GM18499 (cell line): Measurements from ENCODE around the gene ZNF224.
"Not testable (repeated sequence)": the region's sequence is repeated elsewhere in the genome, so short reads cannot be mapped to it uniquely, and the experiment has no call there.

ENCODE experiments used
- ATAC-seq: cut with Tn5 transposase; IDR thresholded peaks from one replicate; pipeline ENCODE4 v1.9.1; 2021; ENCODE audit warnings: moderate number of reproducible peaks; ENCODE audit not compliant: insufficient read depth, unreplicated experiment

Gene ZNF224

GRCh38 chr19:44113784-44114390 is 19.7 kb downstream of the ZNF224 start:
- ATAC-seq: no peak

DNA sequence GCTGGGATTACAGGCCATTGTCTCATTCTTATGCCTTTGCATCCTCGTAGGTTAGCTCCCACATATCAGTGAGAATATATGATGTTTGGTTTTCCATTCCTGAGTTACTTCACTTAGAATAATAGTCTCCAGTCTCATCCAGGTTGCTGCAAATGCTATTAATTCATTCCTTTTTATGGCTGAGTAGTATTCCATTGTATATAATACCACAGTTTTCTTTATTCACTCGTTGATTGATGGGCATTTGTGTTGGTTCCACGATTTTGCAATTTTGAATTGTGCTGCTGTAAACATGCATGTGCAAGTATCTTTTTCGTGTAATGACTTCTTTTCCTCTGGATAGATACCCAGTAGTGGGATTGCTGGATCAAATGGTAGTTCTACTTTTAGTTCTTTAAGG is 27.0 kb downstream of the ZNF224 start:
- ATAC-seq: not testable (repeated sequence)

DNA sequence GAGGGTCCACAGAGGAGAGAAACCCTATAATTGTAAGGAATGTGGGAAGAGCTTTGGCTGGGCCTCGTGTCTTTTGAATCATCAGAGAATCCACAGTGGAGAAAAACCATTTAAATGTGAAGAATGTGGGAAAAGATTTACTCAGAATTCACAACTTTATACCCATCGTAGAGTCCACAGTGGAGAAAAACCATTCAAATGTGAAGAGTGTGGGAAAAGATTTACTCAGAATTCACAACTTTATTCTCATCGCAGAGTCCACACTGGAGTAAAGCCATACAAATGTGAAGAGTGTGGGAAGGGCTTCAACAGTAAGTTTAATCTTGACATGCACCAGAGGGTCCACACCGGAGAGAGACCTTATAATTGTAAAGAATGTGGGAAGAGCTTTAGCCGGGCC is 37.8 kb downstream of the ZNF224 start:
- no peak for ATAC-seq

GRCh38 chr19:44141191-44142058 is 47.3 kb downstream of the ZNF224 start, which contains the start of gene ZNF234:
ZNF234 (plus strand) TSS chr19:44141554; CDS start chr19:44144633, 3,079 bp downstream.
- no peak for ATAC-seq

DNA sequence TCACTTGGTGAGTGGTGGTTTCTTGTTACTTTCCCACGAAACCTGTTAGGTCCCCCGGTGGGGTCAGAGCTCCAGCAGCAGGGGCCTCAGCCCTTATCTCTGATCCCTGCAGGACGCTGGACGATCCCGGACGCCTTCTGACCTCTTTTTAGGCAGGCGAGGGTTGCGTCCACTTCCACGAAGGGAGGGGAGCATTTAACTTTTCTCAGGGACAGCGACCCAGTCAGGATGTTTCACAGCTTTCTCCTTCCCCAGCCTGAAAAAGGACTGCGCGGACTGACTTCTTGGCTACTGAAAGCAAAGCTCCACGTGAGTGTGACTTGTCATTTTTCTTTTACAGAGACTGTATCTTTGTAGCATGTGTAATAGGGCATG is 47.9 kb downstream of the ZNF224 start:
- no peak for ATAC-seq

GRCh38 chr19:44149776-44150175 is 55.6 kb downstream of the ZNF224 start:
- no peak for ATAC-seq

DNA sequence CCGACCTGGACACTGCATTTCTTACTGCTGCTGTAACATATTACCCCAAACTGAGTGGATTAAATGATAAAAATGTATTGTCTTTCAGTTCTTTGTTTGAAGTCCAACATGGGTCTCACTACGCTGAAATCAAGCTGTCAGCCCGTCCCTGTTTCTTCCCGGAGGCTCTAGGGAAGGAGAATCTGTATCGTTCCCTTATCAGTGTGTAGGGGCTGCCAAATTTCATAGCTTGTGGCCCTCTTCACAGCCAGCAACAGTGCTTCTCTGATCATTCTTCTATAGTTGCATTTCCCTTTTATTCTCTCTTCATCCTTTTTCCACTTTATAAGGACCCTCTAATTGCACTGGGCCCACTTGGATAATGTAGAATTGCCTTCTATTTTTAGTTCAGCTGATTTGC is 57.3 kb downstream of the ZNF224 start:
- ATAC-seq: no peak

GRCh38 chr19:44156475-44156874 is 62.3 kb downstream of the ZNF224 start:
- ATAC-seq: no peak
